HG02973 (cell line): ENCODE measurements around the gene ECM2.

Experiments
- ATAC-seq: cut with Tn5 transposase; IDR thresholded peaks from one replicate; pipeline ENCODE4 v1.9.1; 2021; ENCODE audit warnings: moderate library complexity; ENCODE audit not compliant: unreplicated experiment

The ECM2 gene

GRCh38 chr9:92468206-92468605, 67.6 kb downstream of the ECM2 start:
- no peak for ATAC-seq

- no peak for ATAC-seq
Measured at GRCh38 chr9:92467511-92467910, 68.3 kb downstream of the ECM2 start.

GRCh38 chr9:92467041-92467440, 68.7 kb downstream of the ECM2 start:
- ATAC-seq: no peak

GRCh38 chr9:92463984-92464383, 71.8 kb downstream of the ECM2 start:
- ATAC-seq: no peak

- ATAC-seq: no peak
Measured at GRCh38 chr9:92463387-92463786, 72.4 kb downstream of the ECM2 start.

GRCh38 chr9:92457576-92457975, 78.2 kb downstream of the ECM2 start:
- no peak for ATAC-seq

- ATAC-seq: no peak
Measured at GRCh38 chr9:92455217-92455616, 80.6 kb downstream of the ECM2 start.

- ATAC-seq: no peak
Measured at GRCh38 chr9:92446536-92446935, 89.3 kb downstream of the ECM2 start.
